ENCODE data around the gene CAPN15. TPM values are rescaled to one million over a fixed set of nuclear protein-coding genes. Genes with fewer than 3 reads are reported as not detected.

Gene CAPN15
- total RNA-seq, 1 experiment from 2014 or later, result 76.4 TPM

GRCh38 chr16:546909-547770 lies 19.6 kb downstream of the CAPN15 start:
- Mint-ChIP-seq H3K9me3 (no peaks in the 10 kb centered on the region), H3K4me1 (no peaks in the 10 kb centered on the region), H3K36me3 (ENCODE audit: insufficient read depth in 1 of 3, low read depth in 3 of 3) (peaks cover 0 to 9% (median 2%) of the 10 kb centered on the region in 3 experiments; a peak in 3 of 7 replicates), H3K27me3 (ENCODE audit: low read depth) (no peaks in the 10 kb centered on the region), H3K4me3 (no peak overlapping the region), H3K27ac (no peak overlapping the region)
- Histone ChIP-seq H2BK120ac (ENCODE audit: low read depth, low read length, poor library complexity, severe bottlenecking) (no peak overlapping the region), H3K23ac (ENCODE audit: insufficient read length, low read depth, low read length) (no peak overlapping the region), H3K27me3 (ENCODE audit: insufficient read depth, low read length) (no peaks in the 10 kb centered on the region), H3K23me2 (ENCODE audit: insufficient read length, low read depth, low read length, poor library complexity, severe bottlenecking) (no peaks in the 10 kb centered on the region), H3K9ac (ENCODE audit: extremely low read depth, insufficient read length, low read length) (no peak overlapping the region), H3K14ac (ENCODE audit: insufficient read depth, low read length) (no peak overlapping the region), H4K20me1 (ENCODE audit: control insufficient read depth, insufficient read depth, insufficient read length) (no peaks in the 10 kb centered on the region), H3K56ac (ENCODE audit: insufficient read length, low read depth, low read length) (no peak overlapping the region), H2BK20ac (ENCODE audit: low read depth, low read length, poor library complexity, severe bottlenecking) (no peak overlapping the region), H2BK12ac (ENCODE audit: insufficient read length, low read depth, low read length) (no peak overlapping the region), H3K18ac (ENCODE audit: insufficient read length, low read depth, low read length) (no peak overlapping the region), H4K5ac (ENCODE audit: insufficient read length, low read depth, low read length) (no peak overlapping the region), H3K4me2 (ENCODE audit: insufficient read depth, insufficient read length, low read length) (no peak overlapping the region), H3K79me2 (ENCODE audit: insufficient read depth, low read length) (no peaks in the 10 kb centered on the region), H2BK15ac (ENCODE audit: low read depth, low read length) (no peak overlapping the region), H3K9me3 (ENCODE audit: control insufficient read depth, low read depth, low read length) (no peaks in the 10 kb centered on the region), H4K8ac (replicated peaks; ENCODE audit: insufficient read length, low read depth, low read length) (no peak overlapping the region), H3K27ac (ENCODE audit: insufficient read length, low read depth, low read length) (no peak overlapping the region), H3K79me1 (ENCODE audit: insufficient read depth, low read depth, low read length, poor library complexity, severe bottlenecking) (peaks cover 4% of the 10 kb centered on the region), H3T11ph (ENCODE audit: low read length) (no peak overlapping the region), H2AFZ (ENCODE audit: low read length) (no peak overlapping the region), H3K4me1 (ENCODE audit: insufficient read depth, low read length) (no peaks in the 10 kb centered on the region), H2AK5ac (ENCODE audit: insufficient read length, low read length) (no peak overlapping the region), H4K91ac (ENCODE audit: insufficient read length, low read depth, low read length) (no peak overlapping the region), H3K4ac (ENCODE audit: low read depth, low read length) (no peak overlapping the region), H2BK5ac (ENCODE audit: insufficient read length, low read length) (no peak overlapping the region)
- peak; percentile 70 for TF ChIP-seq CTCF (conservative IDR thresholded peaks at IDR 0.05)
- peak; percentile 85 for DNase-seq
- no CpG with 5 or more reads among the region's 60 CpGs for WGBS (ENCODE audit: extremely low coverage, insufficient read length, low lambda C conversion rate)

All from H9 (cell line).